BJ (cell line): ENCODE data around the gene DDAH1. TPM values are rescaled to one million over a fixed set of nuclear protein-coding genes. Genes with fewer than 3 reads are reported as not detected.

Experiments used
- CTCF ChIA-PET: fragments of 350-600 bp; formaldehyde crosslinking; extraction: SDS; loops from one replicate; lab custom pipeline; 2021; ENCODE audit warnings: antibody characterized with exemption, inconsistent platforms; lab: Yijun Ruan, JAX
- POLR2A ChIA-PET: fragments of 300-600 bp; sonication (Branson Sonifier 250); formaldehyde crosslinking; extraction: SDS; loops from one replicate; lab custom pipeline; 2021; ENCODE audit warnings: antibody characterized with exemption; lab: Charles Lee
- DNase-seq: peaks from one replicate; pipeline ENCODE4 v3.0.0-alpha.2; 2011; ENCODE audit warnings: low read depth
- H3K27me3 ChIP-seq: 2 replicates; pipeline ENCODE4 v1.6.0; 2011; ENCODE audit warnings: low read length; ENCODE audit not compliant: control insufficient read depth, insufficient read depth
- H3K36me3 ChIP-seq: 2 replicates; pipeline ENCODE4 v1.5.1; 2011; ENCODE audit warnings: low read length; ENCODE audit not compliant: control insufficient read depth, insufficient read depth
- H3K4me3 ChIP-seq: 2 replicates; pipeline ENCODE4 v1.5.1; 2011; ENCODE audit warnings: low read depth, mild to moderate bottlenecking, control low read depth, low read length
- polyA plus RNA-seq: library from polyadenylated mRNA; depleted of rRNA; stranded (reverse); fragments of >200 nt; gene quantifications from 2 replicates; pipeline ENCODE4 v1.2.3, GENCODE V29; 2011
- TF ChIP-seq, protein P1 (sequence below): IDR thresholded peaks from 2 replicates; pipeline ENCODE4 v1.5.1; 2011; ENCODE audit warnings: low read depth, mild to moderate bottlenecking, control low read depth, inconsistent platforms, low read length, moderate library complexity; ENCODE audit not compliant: insufficient read depth

DDAH1 gene
- polyA plus RNA-seq, 1 experiment = 244 TPM

- Histone ChIP-seq H3K36me3 (peaks cover 2% of the 10 kb centered on the region; the same call in 1 of the 2 replicates), H3K4me3 (no peak overlapping the region), H3K27me3 (no peaks in the 10 kb centered on the region)
- TF ChIP-seq, protein P1, sequence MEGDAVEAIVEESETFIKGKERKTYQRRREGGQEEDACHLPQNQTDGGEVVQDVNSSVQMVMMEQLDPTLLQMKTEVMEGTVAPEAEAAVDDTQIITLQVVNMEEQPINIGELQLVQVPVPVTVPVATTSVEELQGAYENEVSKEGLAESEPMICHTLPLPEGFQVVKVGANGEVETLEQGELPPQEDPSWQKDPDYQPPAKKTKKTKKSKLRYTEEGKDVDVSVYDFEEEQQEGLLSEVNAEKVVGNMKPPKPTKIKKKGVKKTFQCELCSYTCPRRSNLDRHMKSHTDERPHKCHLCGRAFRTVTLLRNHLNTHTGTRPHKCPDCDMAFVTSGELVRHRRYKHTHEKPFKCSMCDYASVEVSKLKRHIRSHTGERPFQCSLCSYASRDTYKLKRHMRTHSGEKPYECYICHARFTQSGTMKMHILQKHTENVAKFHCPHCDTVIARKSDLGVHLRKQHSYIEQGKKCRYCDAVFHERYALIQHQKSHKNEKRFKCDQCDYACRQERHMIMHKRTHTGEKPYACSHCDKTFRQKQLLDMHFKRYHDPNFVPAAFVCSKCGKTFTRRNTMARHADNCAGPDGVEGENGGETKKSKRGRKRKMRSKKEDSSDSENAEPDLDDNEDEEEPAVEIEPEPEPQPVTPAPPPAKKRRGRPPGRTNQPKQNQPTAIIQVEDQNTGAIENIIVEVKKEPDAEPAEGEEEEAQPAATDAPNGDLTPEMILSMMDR = no peak
- no peak for DNase-seq
- ChIA-PET CTCF (interaction anchor here (0.6 to 1.2 kb wide), 3 partner anchors 111 to 1013 kb away, joined by 3 to 7 read pairs (median 3); no protein-coding TSS in a partner anchor), POLR2A (no interaction called here)
Observed at GRCh38 chr1:85447006-85447943, 17.7 kb downstream of the DDAH1 start.

GRCh38 chr1:85445906-85446305 is 19.1 kb downstream of the DDAH1 start:
- DNase-seq = no peak

DNA sequence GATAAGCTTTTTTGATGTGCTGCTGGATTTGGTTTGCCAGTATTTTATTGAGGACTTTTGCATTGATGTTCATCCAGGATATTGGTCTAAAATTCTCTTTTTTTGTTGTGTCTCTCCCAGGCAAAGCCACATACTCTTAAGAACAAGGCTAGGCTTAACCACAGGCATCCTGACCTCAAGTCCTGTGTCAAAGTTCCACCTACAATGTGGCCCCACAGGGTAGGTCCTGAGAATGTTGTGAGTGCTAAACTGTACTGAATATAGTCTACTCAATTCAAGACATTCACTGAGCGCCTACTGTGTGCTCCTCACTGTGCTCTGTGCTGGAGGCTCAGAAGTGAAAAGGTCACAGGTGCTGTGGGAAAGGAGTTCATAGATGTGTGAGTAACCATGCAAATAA is 20.6 kb downstream of the DDAH1 start:
- DNase-seq = no peak
- Histone ChIP-seq H3K4me3 (no peak overlapping the region), H3K27me3 (no peaks in the 10 kb centered on the region), H3K36me3 (no peaks in the 10 kb centered on the region; the same call in 1 of the 2 replicates)
- POLR2A ChIA-PET = no interaction called here
- CTCF ChIA-PET = interaction anchor here (0.6 kb wide), 1 partner anchor 559 kb away, joined by 5 read pairs; no protein-coding TSS in a partner anchor
- TF ChIP-seq, protein P1 = no peak

More at GRCh38 chr1:85445906-85446305, 19.1 kb downstream of the DDAH1 start:
- peaks cover 2% of the 10 kb centered on the region; the same call in 1 of the 2 replicates for H3K36me3 ChIP-seq
- no peak overlapping the region for H3K4me3 ChIP-seq
- ChIA-PET CTCF (no interaction called here), POLR2A (no interaction called here)
- TF ChIP-seq, protein P1 = no peak
- H3K27me3 ChIP-seq = no peaks in the 10 kb centered on the region

- DNase-seq = no peak
- TF ChIP-seq, protein P1 = no peak
- CTCF ChIA-PET = no interaction called here
- POLR2A ChIA-PET = no interaction called here
- H3K27me3 ChIP-seq = no peaks in the 10 kb centered on the region
- H3K4me3 ChIP-seq = no peak overlapping the region
- H3K36me3 ChIP-seq = no peaks in the 10 kb centered on the region; the same call in 1 of the 2 replicates
Observed at GRCh38 chr1:85440612-85441011, 24.3 kb downstream of the DDAH1 start.

- Histone ChIP-seq H3K4me3 (no peak overlapping the region), H3K27me3 (no peaks in the 10 kb centered on the region), H3K36me3 (no peaks in the 10 kb centered on the region)
- no peak for DNase-seq
- TF ChIP-seq, protein P1 = no peak
- ChIA-PET CTCF (interaction anchor here (1.0 to 1.1 kb wide), 2 partner anchors 13 to 29 kb away, joined by 3 read pairs; no protein-coding TSS in a partner anchor), POLR2A (no interaction called here)
Observed at GRCh38 chr1:85438353-85438752, 26.6 kb downstream of the DDAH1 start.
